SW 1271 (cell line): ENCODE measurements around the gene WWOX.

Experiments
- DNase-seq, 2 experiments: peaks; one replicate each; lab custom pipeline; 2025; lab: John Stamatoyannopoulos, UW

Gene WWOX

DNA sequence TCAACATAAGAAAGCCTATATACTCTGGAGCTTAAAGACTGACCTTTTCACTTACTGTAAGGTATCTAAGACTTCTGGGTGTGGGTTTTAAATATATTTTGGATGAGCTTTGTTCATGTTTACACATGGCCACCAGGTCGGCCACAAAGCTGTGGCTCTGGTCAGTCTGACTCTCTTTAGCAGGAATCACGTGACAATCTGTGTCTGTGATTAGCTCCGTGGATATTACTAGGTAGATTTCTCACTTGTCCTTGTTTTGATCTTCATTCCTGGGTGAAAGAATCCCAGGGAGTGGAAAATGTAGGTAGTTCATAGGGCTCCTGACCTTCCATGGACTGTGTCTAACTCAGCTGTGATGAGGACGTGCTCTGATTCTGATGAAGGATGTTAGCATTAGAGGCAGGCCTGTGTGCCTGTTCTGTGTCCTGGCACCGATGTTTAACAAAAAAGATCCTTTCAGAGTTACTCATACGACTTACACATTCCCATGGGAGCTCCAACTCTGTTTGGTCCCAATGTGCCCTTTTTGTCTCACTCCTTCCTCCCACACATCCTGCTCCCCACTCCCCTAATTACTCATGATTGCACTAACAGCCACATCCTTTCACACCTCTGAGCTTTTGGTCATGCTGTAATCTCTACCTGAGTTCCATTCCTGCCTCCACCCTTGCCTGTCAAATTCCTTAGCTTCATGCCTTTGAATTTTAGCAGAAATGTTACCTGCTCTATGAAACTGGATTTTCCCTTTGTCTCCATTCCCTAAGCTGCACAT lies 1076.0 kb downstream of the WWOX start:
- DNase-seq = no peak

DNA sequence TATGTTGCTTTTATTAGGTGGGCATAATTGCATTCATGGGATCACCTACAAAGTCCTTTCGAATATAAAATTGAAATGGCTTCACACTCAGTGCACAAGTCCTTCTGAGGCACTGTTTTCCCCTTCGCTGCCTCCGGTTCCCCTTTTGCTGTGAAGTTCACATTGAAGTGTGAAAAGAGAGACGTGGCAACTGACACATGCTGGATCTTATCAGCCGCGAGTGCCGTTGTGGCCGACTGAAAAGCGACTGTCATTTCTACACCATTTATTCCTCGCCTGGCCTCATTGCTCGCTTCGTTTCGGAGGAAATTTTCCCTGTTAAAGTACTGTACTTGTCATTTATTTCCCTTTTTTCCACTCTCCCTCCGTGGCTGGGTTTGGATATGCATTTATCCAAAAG lies 1077.6 kb downstream of the WWOX start:
- no peak for DNase-seq

DNA sequence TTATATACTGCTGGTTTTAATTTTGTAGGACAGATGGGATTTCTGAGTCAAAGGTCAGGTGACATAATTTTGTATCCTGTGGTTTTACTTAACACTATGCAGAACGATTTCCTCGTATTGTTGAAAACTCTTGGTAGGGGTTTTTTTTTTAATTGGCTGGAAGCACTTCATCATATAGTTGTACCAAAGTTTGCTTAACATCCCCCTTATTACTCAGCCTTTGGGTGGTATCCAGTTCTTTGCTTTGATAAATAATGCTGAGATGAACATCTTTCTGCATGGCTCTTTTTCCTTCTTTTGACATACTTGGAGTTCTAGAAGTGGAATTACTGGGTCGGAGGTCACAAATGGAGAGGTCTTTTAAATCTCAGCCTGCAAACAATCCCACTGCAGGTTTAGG lies 1082.0 kb downstream of the WWOX start:
- no peak for DNase-seq

DNA sequence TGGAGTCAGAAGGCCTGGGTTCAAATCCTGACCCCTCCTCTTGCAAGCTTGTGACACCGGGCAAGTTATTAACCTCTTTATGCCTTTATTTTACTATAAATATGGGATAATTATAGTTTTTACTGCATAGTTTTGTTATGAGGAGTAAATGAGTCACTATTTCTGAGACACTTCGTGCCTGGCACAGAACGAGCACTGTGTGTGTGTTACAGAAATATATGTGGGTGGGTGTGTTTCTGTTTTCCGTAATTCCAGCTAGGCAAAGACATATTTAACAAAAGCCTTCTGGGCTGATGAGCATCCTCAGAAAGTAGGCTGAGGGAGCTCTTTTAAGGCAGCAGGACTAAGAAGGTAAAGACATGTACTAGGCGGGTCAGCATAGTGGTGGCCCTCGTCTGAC lies 1083.2 kb downstream of the WWOX start:
- no peak for DNase-seq

DNA sequence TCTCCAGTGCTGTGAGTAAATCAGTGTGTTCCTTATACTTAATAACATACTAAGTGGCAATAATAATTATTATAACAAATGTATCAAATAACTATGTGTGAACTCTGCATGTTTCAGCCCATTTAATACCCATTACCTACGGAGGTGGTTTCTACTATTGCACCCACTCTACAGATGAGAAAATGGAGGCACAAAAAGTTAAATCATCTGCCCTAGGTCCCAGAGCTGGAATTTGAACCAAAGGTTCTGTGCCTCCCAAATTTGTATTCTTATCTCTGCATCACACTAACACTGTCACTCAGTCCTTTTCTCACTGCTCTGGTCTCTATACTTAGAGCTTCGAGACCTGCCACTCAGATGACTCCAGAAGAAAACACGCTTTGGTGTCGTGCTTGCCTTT lies 1084.1 kb downstream of the WWOX start:
- DNase-seq = no peak

DNA sequence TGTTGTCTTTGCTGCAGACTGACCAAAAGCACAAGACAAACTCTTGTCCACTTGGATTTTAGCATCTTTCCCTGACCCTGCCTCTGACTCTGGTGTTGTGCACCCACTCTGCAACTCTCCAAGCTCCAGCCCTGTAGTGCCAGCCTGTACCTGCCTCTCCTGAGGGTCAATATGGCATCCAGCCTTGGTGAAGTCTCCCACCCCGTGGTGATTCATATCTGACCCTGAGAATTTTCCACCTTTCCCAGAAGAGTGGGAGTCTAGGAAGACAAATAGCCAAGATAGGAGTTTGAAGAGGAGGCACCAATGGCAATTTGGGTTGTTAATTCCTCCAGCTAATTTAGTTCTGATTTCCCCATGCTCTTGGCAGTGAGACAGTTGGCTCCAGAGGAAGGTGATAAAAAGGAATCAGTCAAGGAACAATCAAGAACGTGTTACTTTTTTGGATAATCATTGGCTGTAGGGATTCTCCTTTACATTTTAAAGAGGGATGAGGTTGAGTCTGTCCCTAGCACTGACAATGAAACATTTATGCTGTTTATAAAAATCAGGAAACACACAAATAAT lies 1085.1 kb downstream of the WWOX start:
- DNase-seq = no peak

DNA sequence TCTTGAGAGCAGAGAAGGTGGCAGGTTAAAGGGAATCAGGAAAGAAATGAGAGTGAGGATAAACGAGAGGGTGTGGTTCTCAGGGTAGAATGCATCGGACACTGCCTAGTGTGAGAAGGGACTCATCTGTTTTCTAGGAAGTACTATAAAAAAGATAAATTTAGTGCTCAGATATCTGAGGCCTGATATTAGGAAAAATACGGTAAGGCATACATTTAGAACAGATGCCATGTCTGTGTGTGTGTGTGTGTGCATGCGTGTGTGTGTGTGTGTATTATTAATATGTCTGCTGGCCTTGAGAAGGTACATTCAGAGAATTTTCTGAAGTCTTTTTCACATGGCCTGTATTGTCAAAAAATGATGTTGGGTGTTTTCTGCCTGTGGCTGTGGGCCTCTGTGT lies 1086.3 kb downstream of the WWOX start:
- DNase-seq = no peak

DNA sequence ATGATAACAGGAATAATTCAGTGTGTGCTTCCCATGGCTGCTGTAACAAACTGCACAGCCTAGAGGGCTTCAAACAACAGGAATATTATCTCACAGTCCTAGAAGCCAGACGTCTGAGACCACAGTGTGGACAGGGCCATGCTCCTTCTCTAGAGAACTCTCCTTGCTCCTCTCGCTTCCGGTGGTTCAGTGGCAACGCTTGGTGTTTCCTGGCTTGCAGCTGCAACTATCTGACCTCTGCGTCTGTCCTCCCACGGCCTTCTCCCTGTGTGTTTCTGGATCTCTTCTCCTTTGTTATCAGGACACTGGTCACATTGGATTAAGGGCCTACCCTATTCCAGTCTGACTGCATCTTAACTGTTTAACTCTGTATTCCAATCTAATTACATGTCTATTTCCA lies 1086.7 kb downstream of the WWOX start:
- no peak for DNase-seq

DNA sequence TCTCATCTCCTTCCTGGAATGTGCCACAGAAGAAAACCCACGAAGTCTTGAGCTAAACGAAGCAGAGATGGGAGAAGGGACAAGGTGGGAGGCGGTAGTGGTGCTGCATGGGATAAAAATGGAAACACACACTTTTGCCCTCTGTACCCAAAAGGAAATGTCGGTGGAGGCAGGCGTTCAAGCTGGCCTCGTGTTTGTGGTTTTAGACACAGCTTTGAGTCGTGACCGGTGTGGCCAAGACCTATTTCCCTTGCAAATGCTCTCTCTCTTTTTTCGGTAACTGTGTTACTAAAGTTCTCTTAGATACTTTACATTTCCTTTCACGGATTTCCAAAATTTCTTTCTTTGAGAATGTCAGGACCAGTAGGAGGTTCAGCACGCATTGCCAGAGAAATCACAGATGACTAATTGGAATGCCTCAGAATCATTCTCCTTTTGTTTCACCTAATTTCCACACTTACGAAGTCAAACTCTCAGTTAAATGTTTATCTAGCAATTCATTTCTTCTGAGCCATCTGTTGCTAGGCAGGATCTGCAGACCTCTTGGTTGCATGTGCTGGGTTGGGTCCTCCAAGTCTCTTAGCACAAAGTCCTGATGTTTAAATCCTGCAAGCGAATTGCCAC lies 1088.8 kb downstream of the WWOX start:
- no peak for DNase-seq

DNA sequence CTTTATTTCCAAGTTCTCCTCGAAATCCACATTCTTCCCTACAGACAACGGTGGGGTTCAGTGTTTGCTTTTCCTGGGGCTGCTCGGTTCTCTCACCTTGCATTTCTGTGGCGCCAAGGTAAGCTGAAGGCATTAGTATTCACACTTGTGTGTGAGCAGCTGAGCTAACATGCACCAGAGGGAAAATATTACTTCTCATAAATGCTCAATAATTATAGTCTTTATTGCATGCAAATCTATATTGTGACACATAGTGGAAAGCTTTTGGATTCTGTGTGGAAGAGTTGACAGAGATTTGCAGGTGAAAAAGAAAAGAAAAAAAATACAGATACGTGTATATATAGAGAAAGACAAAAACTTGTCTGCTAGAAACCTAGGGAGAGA lies 1089.3 kb downstream of the WWOX start:
- no peak for DNase-seq

DNA sequence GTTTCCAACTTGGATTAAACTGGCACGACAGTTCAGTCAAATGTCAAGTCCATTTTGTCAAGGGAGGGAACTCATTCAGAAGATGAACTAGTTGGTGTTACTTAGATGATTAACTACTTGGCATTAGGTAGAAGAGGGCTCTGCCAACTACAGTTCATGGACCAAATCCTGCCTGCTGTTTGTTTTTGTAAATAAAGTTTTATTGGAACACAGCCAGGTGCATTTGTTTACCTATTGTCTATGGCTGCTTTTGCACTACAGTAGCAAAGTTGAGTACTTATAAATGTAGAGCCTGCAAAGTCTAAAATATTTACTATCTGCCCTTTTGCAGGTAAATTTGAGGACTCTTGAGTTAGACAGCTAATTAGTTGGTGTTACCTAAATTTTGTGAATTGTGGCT lies 1091.1 kb downstream of the WWOX start:
- DNase-seq = no peak

DNA sequence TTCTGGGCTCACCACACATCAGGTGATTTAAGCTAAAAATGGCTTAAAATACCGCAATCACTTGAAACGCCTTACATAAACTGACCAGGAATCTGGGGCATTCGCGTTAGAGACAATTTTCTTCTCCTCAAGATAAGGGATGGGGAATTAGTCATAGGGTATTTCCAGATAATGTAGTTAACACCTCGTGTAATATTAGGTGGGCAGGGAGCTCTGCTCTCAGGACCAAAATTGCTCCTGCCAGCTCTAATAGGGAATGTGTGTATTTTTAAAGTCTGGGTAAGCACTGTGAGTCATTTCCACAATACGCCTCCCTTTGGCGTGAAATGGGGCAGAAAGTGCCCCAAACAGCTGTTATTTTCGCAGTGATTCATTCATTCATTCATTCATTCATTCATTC lies 1092.5 kb downstream of the WWOX start:
- no peak for DNase-seq

DNA sequence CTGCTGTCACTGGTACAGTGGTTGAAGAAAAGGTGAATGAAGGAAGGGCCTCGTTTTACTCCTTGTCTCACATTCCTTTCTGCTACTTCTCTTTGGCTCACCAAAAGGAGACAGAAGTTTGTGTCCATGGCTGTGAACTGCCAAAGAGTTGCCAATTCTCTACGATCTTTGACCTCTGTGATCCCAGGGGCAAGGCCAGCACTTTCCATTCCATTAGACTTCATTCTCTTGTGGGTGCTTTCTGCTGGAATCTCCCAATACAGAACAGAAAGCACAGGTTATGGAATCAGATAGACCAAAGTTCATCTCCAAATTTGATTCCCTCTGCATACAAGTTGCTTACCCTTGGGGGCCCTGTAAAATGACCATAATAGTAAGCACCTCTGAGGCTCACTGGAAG lies 1093.5 kb downstream of the WWOX start:
- no peak for DNase-seq

DNA sequence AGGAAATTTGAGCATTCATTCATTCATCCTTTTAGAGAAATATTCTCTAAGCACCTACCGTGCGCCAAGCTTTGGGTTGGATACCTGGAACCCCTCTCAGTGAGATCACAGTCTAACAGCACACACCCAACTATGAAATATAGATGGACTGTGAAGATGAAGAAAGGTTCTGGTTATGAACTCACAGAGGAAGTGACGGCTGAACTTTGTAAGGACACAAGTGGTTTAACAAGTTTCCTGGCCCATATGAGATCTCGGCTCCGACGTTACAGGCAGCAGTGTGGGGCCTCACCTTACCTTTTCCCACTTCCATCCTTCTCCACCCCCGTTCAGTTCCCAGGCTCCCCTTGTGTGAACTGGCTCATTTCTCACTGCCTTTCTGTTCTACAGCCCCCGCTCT lies 1094.8 kb downstream of the WWOX start:
- DNase-seq = no peak

DNA sequence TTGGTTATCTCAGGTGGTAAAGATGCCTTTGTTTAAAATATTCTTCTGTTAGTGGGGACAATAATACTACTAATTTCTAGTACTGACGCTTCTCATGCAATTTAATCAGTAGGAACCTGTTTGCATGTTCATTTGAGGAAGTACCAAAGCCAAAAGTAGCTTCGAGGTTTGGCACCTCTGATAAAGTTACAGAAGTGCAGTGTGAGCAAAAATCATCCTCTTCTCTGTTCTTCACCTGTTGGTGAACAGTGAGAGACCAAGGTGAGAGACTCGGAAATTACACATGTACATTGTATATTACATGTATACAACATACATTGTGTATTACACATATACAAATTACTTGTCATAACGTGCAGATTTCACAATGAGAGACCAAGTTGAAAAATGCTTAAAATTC lies 1096.5 kb downstream of the WWOX start:
- no peak for DNase-seq

DNA sequence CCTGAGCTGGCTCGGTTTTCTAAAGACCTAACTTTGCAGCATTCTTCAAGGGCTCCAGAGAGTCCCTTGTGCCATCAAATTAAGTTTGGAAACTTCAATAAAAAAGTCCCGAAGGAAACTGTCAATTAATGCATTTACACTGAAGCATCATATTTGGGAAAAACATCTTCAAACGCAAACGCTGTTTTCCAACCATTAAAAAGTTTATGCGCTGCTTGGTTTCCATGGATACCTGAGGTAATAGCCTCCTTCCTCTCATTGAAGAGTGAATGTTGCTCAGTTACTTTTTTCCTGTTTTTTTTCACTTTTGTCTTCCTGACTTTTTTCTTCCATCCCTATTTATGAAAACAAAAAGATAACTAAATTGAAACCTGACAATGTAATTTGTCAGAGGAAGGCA lies 1102.0 kb downstream of the WWOX start:
- no peak for DNase-seq

DNA sequence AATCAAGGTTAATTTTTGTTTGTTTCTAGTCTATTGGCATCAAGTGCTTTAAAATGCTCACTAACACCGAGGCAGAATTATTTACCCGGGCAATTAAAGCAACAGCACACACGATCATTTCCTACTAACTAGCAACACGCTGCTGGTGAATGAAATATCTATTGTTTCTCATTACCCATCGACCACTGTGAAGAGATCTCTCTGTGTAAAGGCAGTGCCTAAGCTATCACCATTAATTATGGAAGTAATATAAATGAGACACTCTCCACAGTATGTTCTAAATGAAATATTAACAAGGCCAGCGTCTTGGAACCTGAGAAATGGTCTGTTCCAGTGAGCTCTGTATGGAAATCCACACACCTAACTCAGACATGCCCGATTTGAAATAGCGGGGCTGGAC lies 1103.5 kb downstream of the WWOX start:
- no peak for DNase-seq

DNA sequence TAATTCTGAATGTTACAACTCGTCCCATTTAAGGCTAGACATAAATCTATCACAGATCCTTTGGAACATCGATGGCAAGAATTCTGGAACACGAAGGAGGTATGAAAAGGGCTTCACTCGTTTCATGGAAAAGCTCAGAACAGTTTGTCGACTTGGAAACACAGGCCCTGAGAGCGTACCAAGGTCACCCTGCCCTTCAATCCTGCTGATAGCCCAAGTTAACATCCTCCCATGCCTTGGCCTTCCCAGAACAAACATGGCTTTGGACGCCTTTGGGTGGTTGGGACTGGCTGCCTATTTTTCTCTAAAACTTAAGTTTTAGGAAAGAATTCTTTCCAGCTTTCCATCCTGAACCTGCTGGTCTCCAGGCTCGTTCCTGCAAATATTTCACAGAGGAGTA lies 1105.0 kb downstream of the WWOX start:
- DNase-seq = no peak

DNA sequence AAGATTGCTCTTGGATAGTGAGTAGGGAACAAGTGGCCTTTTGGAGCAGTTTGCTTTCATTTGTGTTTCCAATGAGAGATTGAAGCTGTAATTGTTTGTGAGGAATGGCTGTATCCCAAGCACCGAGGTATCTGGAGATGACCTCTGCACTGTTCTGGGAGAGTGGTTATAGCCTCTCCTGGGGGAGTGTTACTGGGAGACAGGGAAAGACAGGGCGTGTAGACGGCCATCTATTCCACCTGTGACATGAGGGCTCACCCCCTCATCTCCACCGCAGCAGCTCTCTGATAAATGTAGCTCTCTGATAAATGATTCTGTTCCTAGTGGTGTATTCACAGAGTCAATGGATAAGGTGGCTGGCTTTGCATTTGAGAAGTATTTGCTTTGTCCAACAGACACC lies 1107.4 kb downstream of the WWOX start:
- no peak for DNase-seq

DNA sequence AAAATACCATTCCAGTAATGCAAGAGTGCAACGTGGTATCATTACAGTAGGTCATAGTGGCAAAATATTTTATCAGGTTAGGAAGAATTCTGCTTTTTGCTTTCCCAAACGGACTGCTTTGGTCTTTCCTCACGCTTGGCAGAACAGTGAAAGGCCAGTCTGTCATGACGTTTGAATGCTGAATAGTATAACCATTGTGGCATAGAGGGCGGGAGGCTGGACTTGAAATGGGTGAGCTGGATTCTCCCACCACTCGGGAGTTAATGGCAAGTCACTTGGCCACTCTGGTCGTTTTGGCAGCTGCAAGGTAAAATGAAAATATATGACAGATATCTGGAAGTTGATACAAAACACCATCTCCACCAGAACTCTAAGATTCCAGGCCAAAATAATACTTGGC lies 1109.9 kb downstream of the WWOX start:
- DNase-seq = no peak

DNA sequence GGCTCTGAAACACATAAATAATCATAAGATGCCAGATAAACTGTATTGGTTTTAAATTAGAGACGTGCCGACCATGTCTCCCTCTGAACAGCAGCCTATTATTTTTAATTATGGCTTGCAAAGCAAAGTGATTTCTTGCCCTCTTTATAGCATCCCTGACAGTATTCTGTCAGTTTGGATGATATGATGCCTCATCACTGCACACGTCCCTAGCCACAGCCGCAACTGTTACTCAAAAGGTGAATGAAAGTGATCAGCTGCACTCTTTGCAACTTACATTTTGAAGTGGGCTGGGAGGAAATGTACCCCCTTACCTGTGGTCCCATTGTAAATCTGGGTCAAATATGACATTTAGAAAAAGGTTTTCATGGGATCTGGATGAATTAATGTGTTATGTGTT lies 1111.2 kb downstream of the WWOX start:
- no peak for DNase-seq

DNA sequence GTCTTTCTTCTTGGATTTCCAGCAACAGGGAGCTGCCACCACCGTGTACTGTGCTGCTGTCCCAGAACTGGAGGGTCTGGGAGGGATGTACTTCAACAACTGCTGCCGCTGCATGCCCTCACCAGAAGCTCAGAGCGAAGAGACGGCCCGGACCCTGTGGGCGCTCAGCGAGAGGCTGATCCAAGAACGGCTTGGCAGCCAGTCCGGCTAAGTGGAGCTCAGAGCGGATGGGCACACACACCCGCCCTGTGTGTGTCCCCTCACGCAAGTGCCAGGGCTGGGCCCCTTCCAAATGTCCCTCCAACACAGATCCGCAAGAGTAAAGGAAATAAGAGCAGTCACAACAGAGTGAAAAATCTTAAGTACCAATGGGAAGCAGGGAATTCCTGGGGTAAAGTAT lies 1112.1 kb downstream of the WWOX start:
- no peak for DNase-seq

DNA sequence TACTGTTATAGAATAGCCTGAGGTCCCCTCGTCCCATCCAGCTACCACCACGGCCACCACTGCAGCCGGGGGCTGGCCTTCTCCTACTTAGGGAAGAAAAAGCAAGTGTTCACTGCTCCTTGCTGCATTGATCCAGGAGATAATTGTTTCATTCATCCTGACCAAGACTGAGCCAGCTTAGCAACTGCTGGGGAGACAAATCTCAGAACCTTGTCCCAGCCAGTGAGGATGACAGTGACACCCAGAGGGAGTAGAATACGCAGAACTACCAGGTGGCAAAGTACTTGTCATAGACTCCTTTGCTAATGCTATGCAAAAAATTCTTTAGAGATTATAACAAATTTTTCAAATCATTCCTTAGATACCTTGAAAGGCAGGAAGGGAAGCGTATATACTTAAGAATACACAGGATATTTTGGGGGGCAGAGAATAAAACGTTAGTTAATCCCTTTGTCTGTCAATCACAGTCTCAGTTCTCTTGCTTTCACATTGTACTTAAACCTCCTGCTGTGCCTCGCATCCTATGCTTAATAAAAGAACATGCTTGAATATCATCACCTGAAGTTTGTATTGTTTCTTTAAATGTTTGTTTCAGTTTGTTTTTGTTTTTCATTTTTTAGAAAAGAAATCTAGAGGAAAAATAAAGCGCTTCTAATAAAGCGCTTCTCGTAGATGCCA lies 1112.8 kb downstream of the WWOX start:
- no peak for DNase-seq
